Muscle of arm (tissue), 14 donors: Measurements from ENCODE around the gene TBC1D8B. TPM values are rescaled to one million over a fixed set of nuclear protein-coding genes. Genes with fewer than 3 reads are reported as not detected.
"Not testable (repeated sequence)": the region's sequence is repeated elsewhere in the genome, so short reads cannot be mapped to it uniquely, and the experiment has no call there.

Source experiments
- DNase-seq: peaks from one replicate; pipeline ENCODE4 v3.0.0-alpha.2; 2013
- long read RNA-seq, 11 donors: transcript quantifications; one replicate each; lab custom pipeline, GENCODE V29; 2026
- polyA plus RNA-seq, 12 donors: library from polyadenylated mRNA; unstranded; fragments of 120-200 nt; gene quantifications; one replicate each; pipeline ENCODE4 v1.2.1, GENCODE V29; 2013; ENCODE audit not compliant: insufficient read length in 12 of 12

The TBC1D8B gene
- 1 to 10 TPM in 11 of 12 donors, not detected in 1; 3.5 to 9.7 (median 5.6) TPM for polyA plus RNA-seq
- long read RNA-seq, donor 1, full-length matches to known transcripts: 3 of 3 reads
- long read RNA-seq, donor 1, partial matches to known transcripts: 0 of 3 reads
- long read RNA-seq, donor 1, other reads (novel, unspliced or antisense): 0 of 3 reads
- long read RNA-seq, donor 2, full-length matches to known transcripts: 2 of 2 reads
- long read RNA-seq, donor 2, partial matches to known transcripts: 0 of 2 reads
- long read RNA-seq, donor 2, other reads (novel, unspliced or antisense): 0 of 2 reads
- long read RNA-seq, donor 3: 0 reads
- long read RNA-seq, donor 4: 0 reads
- long read RNA-seq, donor 5, full-length matches to known transcripts: 2 of 2 reads
- long read RNA-seq, donor 5, partial matches to known transcripts: 0 of 2 reads
- long read RNA-seq, donor 5, other reads (novel, unspliced or antisense): 0 of 2 reads
- long read RNA-seq, donor 6: 0 reads
- long read RNA-seq, donor 7, full-length matches to known transcripts: 1 of 1 reads
- long read RNA-seq, donor 7, partial matches to known transcripts: 0 of 1 reads
- long read RNA-seq, donor 7, other reads (novel, unspliced or antisense): 0 of 1 reads
- long read RNA-seq, donor 8: 0 reads
- long read RNA-seq, donor 9: 0 reads
- long read RNA-seq, donor 10: 0 reads
- long read RNA-seq, donor 11, full-length matches to known transcripts: 1 of 1 reads
- long read RNA-seq, donor 11, partial matches to known transcripts: 0 of 1 reads
- long read RNA-seq, donor 11, other reads (novel, unspliced or antisense): 0 of 1 reads

- DNase-seq: peak; percentile 91
Measured at GRCh38 chrX:106802388-106803275, at the start of gene TBC1D8B. Gene TBC1D8B, plus strand, starts transcription at chrX:106802673. Its CDS starts 181 bp downstream, at chrX:106802854.

- DNase-seq: not testable (repeated sequence)
Measured at GRCh38 chrX:106769288-106769687, 33.2 kb upstream of the TBC1D8B start.

- no peak for DNase-seq
Measured at GRCh38 chrX:106774981-106775380, 27.5 kb upstream of the TBC1D8B start.

GRCh38 chrX:106780264-106780663 is 22.2 kb upstream of the TBC1D8B start:
- no peak for DNase-seq

GRCh38 chrX:106780664-106781377 is 21.7 kb upstream of the TBC1D8B start:
- no peak for DNase-seq

- DNase-seq: no peak
Measured at GRCh38 chrX:106783716-106784115, 18.8 kb upstream of the TBC1D8B start.

GRCh38 chrX:106791495-106791894 is 11.0 kb upstream of the TBC1D8B start:
- no peak for DNase-seq

- no peak for DNase-seq
Measured at GRCh38 chrX:106802063-106802387, 448 bp upstream of the TBC1D8B start.

- no peak for DNase-seq
Measured at GRCh38 chrX:106811131-106811910, 8.8 kb downstream of the TBC1D8B start.

GRCh38 chrX:106812930-106813329 is 10.5 kb downstream of the TBC1D8B start:
- DNase-seq: not testable (repeated sequence)

- DNase-seq: not testable (repeated sequence)
Measured at GRCh38 chrX:106814093-106814492, 11.6 kb downstream of the TBC1D8B start.

- DNase-seq: no peak
Measured at GRCh38 chrX:106862972-106863688, 60.7 kb downstream of the TBC1D8B start.

GRCh38 chrX:106863697-106864096 is 61.2 kb downstream of the TBC1D8B start:
- DNase-seq: no peak

GRCh38 chrX:106872796-106873195 is 70.3 kb downstream of the TBC1D8B start:
- not testable (repeated sequence) for DNase-seq

- no peak for DNase-seq
Measured at GRCh38 chrX:106874075-106874474, 71.6 kb downstream of the TBC1D8B start.

- no peak for DNase-seq
Measured at GRCh38 chrX:106875151-106875550, 72.7 kb downstream of the TBC1D8B start.

GRCh38 chrX:106889468-106889867 is 87.0 kb downstream of the TBC1D8B start:
- no peak for DNase-seq

- no peak for DNase-seq
Measured at GRCh38 chrX:106891762-106892460, 89.4 kb downstream of the TBC1D8B start.

GRCh38 chrX:106894392-106894909 is 92.0 kb downstream of the TBC1D8B start:
- peak; percentile 53 for DNase-seq
